GM21390 (cell line): Measurements from ENCODE around the gene MYLK.
"Not testable (repeated sequence)": the region's sequence is repeated elsewhere in the genome, so short reads cannot be mapped to it uniquely, and the experiment has no call there.

Experiments
- ATAC-seq: cut with Tn5 transposase; IDR thresholded peaks from one replicate; pipeline ENCODE4 v1.9.1; 2021; ENCODE audit not compliant: unreplicated experiment

Gene MYLK

GRCh38 chr3:123753286-123753685 is 130.8 kb downstream of the MYLK start:
- ATAC-seq, result no peak

- no peak for ATAC-seq
Observed at GRCh38 chr3:123752228-123752627, 131.9 kb downstream of the MYLK start.

GRCh38 chr3:123751433-123751832 is 132.7 kb downstream of the MYLK start:
- ATAC-seq, result no peak

GRCh38 chr3:123750659-123751420 is 133.3 kb downstream of the MYLK start:
- ATAC-seq, result no peak

GRCh38 chr3:123750209-123750608 is 133.9 kb downstream of the MYLK start:
- no peak for ATAC-seq

- ATAC-seq, result no peak
Observed at GRCh38 chr3:123749711-123750110, 134.4 kb downstream of the MYLK start.

GRCh38 chr3:123745184-123745855 is 138.8 kb downstream of the MYLK start:
- no peak for ATAC-seq

GRCh38 chr3:123744064-123744463 is 140.1 kb downstream of the MYLK start:
- no peak for ATAC-seq

- ATAC-seq, result no peak
Observed at GRCh38 chr3:123743121-123743520, 141.0 kb downstream of the MYLK start.

GRCh38 chr3:123741041-123741511 is 143.1 kb downstream of the MYLK start:
- ATAC-seq, result no peak

- no peak for ATAC-seq
Observed at GRCh38 chr3:123740391-123740822, 143.7 kb downstream of the MYLK start.

- ATAC-seq, result no peak
Observed at GRCh38 chr3:123739754-123740153, 144.4 kb downstream of the MYLK start.

- no peak for ATAC-seq
Observed at GRCh38 chr3:123739106-123739505, 145.0 kb downstream of the MYLK start.

- not testable (repeated sequence) for ATAC-seq
Observed at GRCh38 chr3:123738522-123738921, 145.6 kb downstream of the MYLK start.

GRCh38 chr3:123737168-123737567 is 147.0 kb downstream of the MYLK start:
- ATAC-seq, result no peak

- ATAC-seq, result no peak
Observed at GRCh38 chr3:123735456-123735855, 148.7 kb downstream of the MYLK start.

GRCh38 chr3:123734527-123734902 is 149.6 kb downstream of the MYLK start:
- ATAC-seq, result no peak

GRCh38 chr3:123733805-123734526 is 150.2 kb downstream of the MYLK start:
- no peak for ATAC-seq

GRCh38 chr3:123733341-123733740 is 150.8 kb downstream of the MYLK start:
- ATAC-seq, result no peak

GRCh38 chr3:123732447-123732846 is 151.7 kb downstream of the MYLK start:
- no peak for ATAC-seq

- ATAC-seq, result no peak
Observed at GRCh38 chr3:123730829-123731228, 153.3 kb downstream of the MYLK start.

GRCh38 chr3:123728991-123729390 is 155.1 kb downstream of the MYLK start:
- ATAC-seq, result no peak
